K562 (cell line): ENCODE results near the gene S100A2. TPM values are rescaled to one million over a fixed set of nuclear protein-coding genes. Genes with fewer than 3 reads are reported as not detected.

Experiments used
- ATF7 ChIP-seq: fragments of 450-650 bp; IDR thresholded peaks from 2 replicates; pipeline ENCODE4 v1.7.1; 2014; ENCODE audit warnings: mild to moderate bottlenecking, moderate library complexity
- CC2D1A ChIP-seq: fragments of 450-650 bp; IDR thresholded peaks from 2 replicates; pipeline ENCODE4 v1.6.1; 2017; ENCODE audit warnings: mild to moderate bottlenecking
- EHMT2 ChIP-seq: fragments of 450-650 bp; IDR thresholded peaks from 2 replicates; pipeline ENCODE4 v1.6.1; 2018; ENCODE audit warnings: antibody characterized with exemption
- GTF2A2 ChIP-seq: IDR thresholded peaks from 2 replicates; pipeline ENCODE4 v1.6.1; 2016; ENCODE audit warnings: mild to moderate bottlenecking, missing genetic modification characterization, missing compliant biosample characterization
- HDAC3 ChIP-seq: fragments of 450-650 bp; IDR thresholded peaks from 2 replicates; pipeline ENCODE4 v1.6.1; 2018; ENCODE audit warnings: borderline replicate concordance, mild to moderate bottlenecking, moderate library complexity; ENCODE audit not compliant: partially characterized antibody
- HNRNPL ChIP-seq: fragments of 200-400 bp; formaldehyde crosslinking; IDR thresholded peaks from 2 replicates; pipeline ENCODE4 v1.6.1; 2017; ENCODE audit warnings: low read depth, mild to moderate bottlenecking, low read length
- JUNB ChIP-seq: fragments of 450-650 bp; formaldehyde crosslinking; conservative IDR thresholded peaks from 2 replicates; pipeline ENCODE4 v1.4.0; 2020; ENCODE audit warnings: mild to moderate bottlenecking
- KHSRP ChIP-seq: fragments of 450-650 bp; IDR thresholded peaks from 2 replicates; pipeline ENCODE4 v1.6.1; 2017
- NFIC ChIP-seq: fragments of 450-650 bp; IDR thresholded peaks from 2 replicates; pipeline ENCODE4 v1.6.1; 2017; ENCODE audit warnings: mild to moderate bottlenecking, inconsistent platforms
- NFRKB ChIP-seq: fragments of 450-650 bp; IDR thresholded peaks from 2 replicates; pipeline ENCODE4 v1.6.1; 2016; ENCODE audit warnings: low read depth
- NONO ChIP-seq, 2 experiments: fragments of 200-400 bp in 1 of 2; fragments of 450-650 bp in 1 of 2; formaldehyde crosslinking in 1 of 2; IDR thresholded peaks; 2 replicates each; pipeline ENCODE4 v1.6.1; 2017; ENCODE audit warnings: low read depth in 2 of 2, mild to moderate bottlenecking in 2 of 2, moderate library complexity in 2 of 2, low read length in 1 of 2
- NRF1 ChIP-seq, 2 experiments: fragments of 450-650 bp; IDR thresholded peaks in 1 of 2; conservative IDR thresholded peaks in 1 of 2; 2 replicates each; pipeline ENCODE4 v1.6.1; 2014; ENCODE audit warnings: mild to moderate bottlenecking in 2 of 2
- PHF8 ChIP-seq: fragments of 200-600 bp; sonication (generic); IDR thresholded peaks from 2 replicates; pipeline ENCODE4 v1.6.1; 2012; ENCODE audit warnings: mixed run types, mild to moderate bottlenecking, inconsistent platforms, low read length, moderate library complexity, borderline replicate concordance
- RAD21 ChIP-seq, 2 experiments: fragments of 250-450 bp in 1 of 2; fragments of 450-650 bp in 1 of 2; sonication (Bioruptor Pico) in 1 of 2; formaldehyde crosslinking in 1 of 2; IDR thresholded peaks in 1 of 2; conservative IDR thresholded peaks in 1 of 2; 2 replicates each; pipeline versions ENCODE4 v1.4.0 to v1.8.0; 2020 to 2022; ENCODE audit warnings: mild to moderate bottlenecking in 2 of 2, moderate library complexity in 1 of 2
- RB1 ChIP-seq: fragments of 450-650 bp; IDR thresholded peaks from 2 replicates; pipeline ENCODE4 v1.6.1; 2017; ENCODE audit warnings: low read depth, mild to moderate bottlenecking
- SMAD2 ChIP-seq: fragments of 150-350 bp; IDR thresholded peaks from 2 replicates; pipeline ENCODE4 v1.6.1; 2014; ENCODE audit warnings: low read depth, mild to moderate bottlenecking, low read length
- XRCC5 ChIP-seq: fragments of 200-400 bp; formaldehyde crosslinking; IDR thresholded peaks from 2 replicates; pipeline ENCODE4 v1.6.1; 2017; ENCODE audit warnings: low read depth, mild to moderate bottlenecking, low read length
- ZFP30 ChIP-seq: fragments of 250-450 bp; sonication (Bioruptor Pico); IDR thresholded peaks from 2 replicates; pipeline ENCODE4 v1.8.0; 2022; ENCODE audit warnings: moderate library complexity, mild to moderate bottlenecking, inconsistent platforms, borderline replicate concordance
- ZNF584 ChIP-seq: fragments of 200-800 bp; sonication (Bioruptor generic); IDR thresholded peaks from 2 replicates; pipeline ENCODE4 v1.6.1; 2016; ENCODE audit warnings: low read depth, mild to moderate bottlenecking, missing genetic modification characterization, missing compliant biosample characterization
- polyA plus RNA-seq, 8 experiments: library from polyadenylated mRNA; depleted of rRNA in 4 of 8; stranded (reverse) in 5 of 8; unstranded in 3 of 8; fragments of >200 nt; fragmentation: Nextera tagmentation in 2 of 8; fragmentation: Illumina TruSeq in 1 of 8; extraction: Ambion mirVana in 2 of 8; extraction: Trizol in 1 of 8; gene quantifications; 2 replicates each; pipeline versions ENCODE4 v1.2.1 to v1.2.3, GENCODE V29; 2011 to 2014; ENCODE audit warnings: inconsistent platforms in 1 of 8, missing spikeins in 1 of 8
- total RNA-seq, 7 experiments: library from RNA; depleted of rRNA in 6 of 7; stranded (reverse); fragments of >200 nt in 6 of 7; fragmentation: Illumina TruSeq in 2 of 7; extraction: Trizol in 2 of 7; gene quantifications; 2 replicates each; pipeline versions ENCODE4 v1.2.1 to v1.2.3, GENCODE V29; 2011 to 2021; ENCODE audit warnings: low replicate concordance in 1 of 7
- TF ChIP-seq, protein P1 (sequence below), 2 experiments: fragments of 450-650 bp; IDR thresholded peaks; 2 replicates each; pipeline ENCODE4 v1.6.1; 2016
- TF ChIP-seq, protein P2 (sequence below): IDR thresholded peaks from 2 replicates; pipeline ENCODE4 v1.6.1; 2011; ENCODE audit warnings: borderline replicate concordance, low read depth, mild to moderate bottlenecking, moderate library complexity, low read length; ENCODE audit not compliant: insufficient read depth, poor library complexity, severe bottlenecking
- TF ChIP-seq, protein P3 (sequence below): fragments of 450-650 bp; IDR thresholded peaks from 2 replicates; pipeline ENCODE4 v1.6.1; 2016; ENCODE audit warnings: antibody characterized with exemption
- TF ChIP-seq, protein P4 (sequence below): fragments of 450-650 bp; IDR thresholded peaks from 2 replicates; pipeline ENCODE4 v1.6.1; 2016; ENCODE audit warnings: low read depth, mild to moderate bottlenecking, moderate library complexity

The S100A2 gene
- total and polyA plus RNA-seq, 9 of the 15 experiments (the other 6 are each of a cell fraction or from before 2014, with no cell fraction given), result 0.28 to 0.65 (median 0.44) TPM; not detected in 4

DNA sequence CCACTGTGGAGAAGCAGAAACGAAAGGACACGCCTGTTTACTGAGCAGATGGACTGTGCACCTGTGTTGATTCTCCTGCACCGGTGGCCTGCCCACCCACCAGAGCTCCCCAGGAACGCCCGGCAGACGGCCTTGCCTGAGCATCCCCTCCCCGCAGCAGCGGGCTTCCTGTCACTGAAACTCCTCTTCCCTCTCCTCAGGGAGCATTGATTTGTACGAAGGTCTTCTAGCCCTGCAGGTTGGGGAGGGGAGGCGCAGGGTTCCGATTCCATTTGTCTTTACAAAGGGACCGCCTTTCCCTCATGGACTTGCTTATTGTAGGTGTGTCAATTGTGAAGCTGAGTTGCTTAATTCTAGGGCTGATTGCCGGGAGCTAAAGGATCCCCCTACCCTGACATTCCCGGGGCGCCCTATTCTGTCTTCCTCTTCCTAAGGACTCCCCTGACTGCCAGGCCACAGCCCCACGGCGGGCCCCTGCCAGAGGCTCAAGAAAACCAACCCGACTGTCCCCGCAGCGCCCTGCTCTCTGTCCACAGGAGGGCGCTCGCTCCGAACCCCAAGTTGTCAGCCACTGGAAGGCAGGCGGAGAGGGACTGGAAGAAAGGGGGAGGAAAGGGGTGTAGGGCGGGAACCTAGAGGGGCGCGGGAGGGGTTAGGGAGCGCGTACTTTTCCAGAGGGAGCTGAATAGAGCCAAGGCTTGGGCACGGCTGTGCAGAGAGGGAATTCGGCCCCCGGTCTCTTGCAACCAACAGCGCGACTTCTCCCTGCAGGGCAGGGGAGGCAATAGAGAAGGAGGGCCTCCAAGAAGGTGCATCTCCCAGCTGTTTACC is 32.7 kb downstream of the S100A2 start (continued):
- TF ChIP-seq XRCC5, result peak; percentile 79; the same call in 1 of the 2 replicates
- 0 out of 2 replicates have a peak, but pooled peaks have one; percentile 21 for TF ChIP-seq ATF7
- peak; percentile 50; the same call in 1 of the 2 replicates for TF ChIP-seq RB1
- TF ChIP-seq ZNF584, result no peak
- TF ChIP-seq, protein P1, sequence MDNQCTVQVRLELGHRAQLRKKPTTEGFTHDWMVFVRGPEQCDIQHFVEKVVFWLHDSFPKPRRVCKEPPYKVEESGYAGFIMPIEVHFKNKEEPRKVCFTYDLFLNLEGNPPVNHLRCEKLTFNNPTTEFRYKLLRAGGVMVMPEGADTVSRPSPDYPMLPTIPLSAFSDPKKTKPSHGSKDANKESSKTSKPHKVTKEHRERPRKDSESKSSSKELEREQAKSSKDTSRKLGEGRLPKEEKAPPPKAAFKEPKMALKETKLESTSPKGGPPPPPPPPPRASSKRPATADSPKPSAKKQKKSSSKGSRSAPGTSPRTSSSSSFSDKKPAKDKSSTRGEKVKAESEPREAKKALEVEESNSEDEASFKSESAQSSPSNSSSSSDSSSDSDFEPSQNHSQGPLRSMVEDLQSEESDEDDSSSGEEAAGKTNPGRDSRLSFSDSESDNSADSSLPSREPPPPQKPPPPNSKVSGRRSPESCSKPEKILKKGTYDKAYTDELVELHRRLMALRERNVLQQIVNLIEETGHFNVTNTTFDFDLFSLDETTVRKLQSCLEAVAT (IDR thresholded peaks at IDR 0.05), result no peak
- TF ChIP-seq RAD21 (CRISPR knock-in tag; conservative IDR thresholded peaks at IDR 0.05 in 1 of 2, IDR thresholded peaks at IDR 0.05 in 1 of 2), result peak; percentile 90 to 91
- TF ChIP-seq, protein P2, sequence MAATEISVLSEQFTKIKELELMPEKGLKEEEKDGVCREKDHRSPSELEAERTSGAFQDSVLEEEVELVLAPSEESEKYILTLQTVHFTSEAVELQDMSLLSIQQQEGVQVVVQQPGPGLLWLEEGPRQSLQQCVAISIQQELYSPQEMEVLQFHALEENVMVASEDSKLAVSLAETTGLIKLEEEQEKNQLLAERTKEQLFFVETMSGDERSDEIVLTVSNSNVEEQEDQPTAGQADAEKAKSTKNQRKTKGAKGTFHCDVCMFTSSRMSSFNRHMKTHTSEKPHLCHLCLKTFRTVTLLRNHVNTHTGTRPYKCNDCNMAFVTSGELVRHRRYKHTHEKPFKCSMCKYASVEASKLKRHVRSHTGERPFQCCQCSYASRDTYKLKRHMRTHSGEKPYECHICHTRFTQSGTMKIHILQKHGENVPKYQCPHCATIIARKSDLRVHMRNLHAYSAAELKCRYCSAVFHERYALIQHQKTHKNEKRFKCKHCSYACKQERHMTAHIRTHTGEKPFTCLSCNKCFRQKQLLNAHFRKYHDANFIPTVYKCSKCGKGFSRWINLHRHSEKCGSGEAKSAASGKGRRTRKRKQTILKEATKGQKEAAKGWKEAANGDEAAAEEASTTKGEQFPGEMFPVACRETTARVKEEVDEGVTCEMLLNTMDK, result peak; percentile 43
- TF ChIP-seq NONO (IDR thresholded peaks at IDR 0.05; ENCODE audit: low read depth in 2 of 2, low read length in 1 of 2), result no peak
- TF ChIP-seq, protein P3, sequence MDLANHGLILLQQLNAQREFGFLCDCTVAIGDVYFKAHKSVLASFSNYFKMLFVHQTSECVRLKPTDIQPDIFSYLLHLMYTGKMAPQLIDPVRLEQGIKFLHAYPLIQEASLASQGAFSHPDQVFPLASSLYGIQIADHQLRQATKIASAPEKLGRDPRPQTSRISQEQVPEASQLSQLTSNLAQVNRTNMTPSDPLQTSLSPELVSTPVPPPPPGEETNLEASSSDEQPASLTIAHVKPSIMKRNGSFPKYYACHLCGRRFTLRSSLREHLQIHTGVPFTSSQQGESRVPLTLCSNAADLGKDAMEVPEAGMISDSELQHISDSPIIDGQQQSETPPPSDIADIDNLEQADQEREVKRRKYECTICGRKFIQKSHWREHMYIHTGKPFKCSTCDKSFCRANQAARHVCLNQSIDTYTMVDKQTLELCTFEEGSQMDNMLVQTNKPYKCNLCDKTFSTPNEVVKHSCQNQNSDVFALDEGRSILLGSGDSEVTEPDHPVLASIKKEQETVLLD, result no peak
- no peak for TF ChIP-seq JUNB (CRISPR knock-in tag)
- no peak for TF ChIP-seq KHSRP
- TF ChIP-seq ZFP30 (CRISPR knock-in tag), result no peak
- TF ChIP-seq HNRNPL, result no peak
- no peak for TF ChIP-seq NFIC
- no peak for TF ChIP-seq NFRKB
- TF ChIP-seq PHF8, result no peak; the same call in 1 of the 2 replicates
- no peak for TF ChIP-seq SMAD2
- TF ChIP-seq HDAC3, result no peak
- no peak for TF ChIP-seq GTF2A2 (tag)
- TF ChIP-seq EHMT2, result no peak
- no peak for TF ChIP-seq NRF1 (conservative IDR thresholded peaks at IDR 0.05 in 1 of 2, IDR thresholded peaks at IDR 0.05 in 1 of 2)
- TF ChIP-seq CC2D1A, result no peak
- TF ChIP-seq, protein P4, sequence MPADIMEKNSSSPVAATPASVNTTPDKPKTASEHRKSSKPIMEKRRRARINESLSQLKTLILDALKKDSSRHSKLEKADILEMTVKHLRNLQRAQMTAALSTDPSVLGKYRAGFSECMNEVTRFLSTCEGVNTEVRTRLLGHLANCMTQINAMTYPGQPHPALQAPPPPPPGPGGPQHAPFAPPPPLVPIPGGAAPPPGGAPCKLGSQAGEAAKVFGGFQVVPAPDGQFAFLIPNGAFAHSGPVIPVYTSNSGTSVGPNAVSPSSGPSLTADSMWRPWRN, result no peak
